B cell (primary cell): ENCODE measurements around the gene OR9A2. TPM values are rescaled to one million over a fixed set of nuclear protein-coding genes. Genes with fewer than 3 reads are reported as not detected.

ENCODE experiments used
- ATAC-seq: fragments of 200-7000 bp; cut with Tn5 transposase; one replicate; pipeline ENCODE4 v1.10.0; 2021; ENCODE audit warnings: low read depth, mild to moderate bottlenecking, moderate number of reproducible peaks, moderate library complexity
- CTCF ChIA-PET: fragments of 350-600 bp; sonication (Branson Sonifier 250); formaldehyde crosslinking; loops from one replicate; lab custom pipeline; 2021; ENCODE audit warnings: antibody characterized with exemption, inconsistent platforms; lab: Charles Lee
- POLR2A ChIA-PET: fragments of 350-600 bp; sonication (Branson Sonifier 250); formaldehyde crosslinking; loops from one replicate; lab custom pipeline; 2021; ENCODE audit warnings: antibody characterized with exemption; lab: Charles Lee
- DNase-seq: peaks from one replicate; pipeline ENCODE4 v3.0.0; 2013
- H2AFZ ChIP-seq: 2 replicates; pipeline ENCODE4 v1.6.1; 2012; ENCODE audit warnings: mild to moderate bottlenecking, low read depth, low read length; ENCODE audit not compliant: insufficient read depth, poor library complexity, severe bottlenecking
- H3K27ac ChIP-seq, 2 donors: 1 replicate in 1 of 2; 2 replicates in 1 of 2; pipeline ENCODE4 v1.5.1; 2012 to 2013; ENCODE audit warnings: low read length in 2 of 2, mild to moderate bottlenecking in 2 of 2, moderate library complexity in 1 of 2
- H3K27me3 ChIP-seq, 4 experiments: fragments of 200-600 bp in 1 of 4; sonication (generic) in 1 of 4; replicated peaks in 1 of 4; 1 replicate in 2 of 4; 2 replicates in 2 of 4; pipeline versions ENCODE4 v1.6.1 to v1.7.0; 2013 to 2016; ENCODE audit warnings: low read length in 3 of 4, mild to moderate bottlenecking in 2 of 4, mixed read lengths in 1 of 4, moderate library complexity in 1 of 4; ENCODE audit not compliant: insufficient read depth in 4 of 4, control insufficient read depth in 3 of 4; ENCODE audit errors: control extremely low read depth in 1 of 4
- H3K36me3 ChIP-seq, 2 experiments: replicated peaks in 1 of 2; 1 replicate in 1 of 2; 2 replicates in 1 of 2; pipeline versions ENCODE4 v1.6.1 to v1.7.1; 2013; ENCODE audit warnings: low read length in 1 of 2; ENCODE audit not compliant: insufficient read depth in 2 of 2, control insufficient read depth in 1 of 2; ENCODE audit errors: control extremely low read depth in 1 of 2, extremely low read depth in 1 of 2
- H3K4me1 ChIP-seq, 2 donors: fragments of 200-600 bp in 1 of 2; sonication (generic) in 1 of 2; 1 replicate in 1 of 2; 2 replicates in 1 of 2; pipeline versions ENCODE4 v1.5.1 to v1.6.1; 2013 to 2017; ENCODE audit warnings: low read length in 2 of 2; ENCODE audit not compliant: control insufficient read depth in 2 of 2, insufficient read depth in 2 of 2
- H3K4me2 ChIP-seq: replicated peaks from 2 replicates; pipeline ENCODE3; 2012; ENCODE audit warnings: mild to moderate bottlenecking, low read depth, low read length; ENCODE audit not compliant: poor library complexity, severe bottlenecking
- H3K4me3 ChIP-seq, 5 experiments: fragments of 200-600 bp in 1 of 5; sonication (generic) in 1 of 5; 1 replicate in 3 of 5; 2 replicates in 2 of 5; pipeline versions ENCODE4 v1.5.1 to v1.7.0; 2011 to 2016; ENCODE audit warnings: low read length in 4 of 5, mild to moderate bottlenecking in 4 of 5, low read depth in 2 of 5, control low read depth in 1 of 5, moderate library complexity in 1 of 5; ENCODE audit not compliant: insufficient read depth in 1 of 5; ENCODE audit errors: control extremely low read depth in 1 of 5, extremely low read depth in 1 of 5
- H3K79me2 ChIP-seq: fragments of 200-600 bp; sonication (generic); one replicate; pipeline ENCODE4 v1.6.0; 2016; ENCODE audit warnings: low read length; ENCODE audit not compliant: control insufficient read depth, insufficient read depth
- H3K9ac ChIP-seq: fragments of 200-600 bp; sonication (generic); 2 replicates; pipeline ENCODE4 v1.6.1; 2017; ENCODE audit warnings: mild to moderate bottlenecking, low read length, moderate library complexity
- H3K9me3 ChIP-seq, 3 donors: one replicate each; pipeline versions ENCODE4 v1.6.1 to v1.7.1; 2013; ENCODE audit warnings: low read length in 2 of 3; ENCODE audit not compliant: control insufficient read depth in 2 of 3, insufficient read depth in 1 of 3; ENCODE audit errors: control extremely low read depth in 1 of 3
- H4K20me1 ChIP-seq: 2 replicates; pipeline ENCODE4 v1.6.0; 2012; ENCODE audit warnings: mild to moderate bottlenecking, low read length; ENCODE audit not compliant: insufficient read depth, control insufficient read depth, poor library complexity, severe bottlenecking
- H3K27ac Mint-ChIP-seq: one replicate; pipeline ENCODE4 v1.8.0; 2021; ENCODE audit warnings: mixed read lengths
- H3K27me3 Mint-ChIP-seq: one replicate; pipeline ENCODE4 v1.8.0; 2021; ENCODE audit warnings: mixed read lengths
- H3K4me1 Mint-ChIP-seq: one replicate; pipeline ENCODE4 v1.8.0; 2021; ENCODE audit warnings: mixed read lengths
- H3K4me3 Mint-ChIP-seq: one replicate; pipeline ENCODE4 v1.8.0; 2021; ENCODE audit warnings: mixed read lengths
- H3K9me3 Mint-ChIP-seq: one replicate; pipeline ENCODE4 v1.8.0; 2022; ENCODE audit warnings: mixed read lengths; ENCODE audit not compliant: insufficient read depth
- EZH2 ChIP-seq: IDR thresholded peaks from 2 replicates; pipeline ENCODE4 v1.6.1; 2012; ENCODE audit warnings: borderline replicate concordance, low read depth, mild to moderate bottlenecking, moderate library complexity, low read length; ENCODE audit not compliant: insufficient read depth, poor library complexity, severe bottlenecking
- WGBS: methylation state at CpG from one replicate; pipeline ENCODE4 v1.1.5; 2013; ENCODE audit warnings: missing lambda C conversion rate; ENCODE audit not compliant: insufficient coverage; 5-methylcytosine and 5-hydroxymethylcytosine counted together
- intact Hi-C: fragments of 100-400 bp; cut with micrococcal nuclease; formaldehyde crosslinking; loops from one replicate; pipeline ENCODE4 v1.10.0; 2022
- polyA minus RNA-seq: library from RNA; depleted of rRNA, polyadenylated mRNA; stranded (reverse); fragments of >200 nt; gene quantifications from 2 replicates; pipeline ENCODE4 v1.2.3, GENCODE V29; 2012
- polyA plus RNA-seq: library from polyadenylated mRNA; depleted of rRNA; stranded (reverse); fragments of >200 nt; gene quantifications from 2 replicates; pipeline ENCODE4 v1.2.3, GENCODE V29; 2012
- total RNA-seq, 2 donors: library from RNA; stranded (reverse); fragments of 120-200 nt in 1 of 2; gene quantifications; 1 replicate in 1 of 2; 2 replicates in 1 of 2; pipeline versions ENCODE4 v1.2.3 to v1.2.4, GENCODE V29; 2013 to 2022
- TF ChIP-seq, protein P1 (sequence below): fragments of 200-600 bp; IDR thresholded peaks from one replicate; pipeline ENCODE4 v1.8.0; 2022; ENCODE audit warnings: antibody characterized with exemption, mild to moderate bottlenecking

The OR9A2 gene
- total RNA-seq (not detected in 2 replicates), polyA plus RNA-seq (not detected in 2 replicates), polyA minus RNA-seq (not detected in 2 replicates)
- total RNA-seq (2013), result not detected

DNA sequence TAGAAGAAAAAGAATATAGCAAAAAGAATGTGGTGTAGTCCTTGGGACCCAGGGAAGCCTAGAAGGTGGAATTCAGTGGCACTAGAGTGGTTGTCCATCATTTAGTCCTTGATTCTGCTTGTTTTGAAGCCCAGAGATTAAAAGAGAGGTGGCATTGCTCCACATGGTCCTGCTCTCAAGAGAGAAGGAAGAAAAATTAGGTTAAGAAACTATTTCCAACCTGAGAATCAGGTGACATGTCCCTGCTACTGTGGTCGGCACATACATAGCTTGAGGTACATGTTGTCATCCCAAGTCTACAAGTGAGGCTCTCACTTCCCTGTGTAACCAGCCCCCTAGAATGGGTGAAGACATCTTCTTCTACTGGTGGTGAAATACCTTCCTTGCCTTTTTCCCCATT lies at the start of gene OR9A2:
Gene OR9A2, minus strand, starts transcription at position 101 of the 400 bp plus-strand sequence. Its CDS starts 0 bp downstream, at position 101.
- intact Hi-C loops, result no loop called here
- Mint-ChIP-seq H3K4me3 (no peak within 1 kb of the TSS), H3K9me3 (no peaks in the 10 kb centered on the region), H3K27me3 (no peaks in the 10 kb centered on the region), H3K27ac (no peak within 1 kb of the TSS), H3K4me1 (peaks cover 9% of the 10 kb centered on the region)
- H3K27me3 ChIP-seq, result no peaks in the 10 kb centered on the region
- no peaks in the 10 kb centered on the region for H3K79me2 ChIP-seq
- peaks cover 0 to 5% of the 10 kb centered on the region in 2 donors for H3K4me1 ChIP-seq
- H3K36me3 ChIP-seq, result no peaks in the 10 kb centered on the region
- H4K20me1 ChIP-seq, result no peaks in the 10 kb centered on the region
- ChIA-PET CTCF (interaction anchor here (0.9 kb wide), 1 partner anchor 188 kb away, joined by 3 read pairs; no protein-coding TSS in a partner anchor), POLR2A (no interaction called here)
- H3K4me2 ChIP-seq, result no peak within 1 kb of the TSS
- TF ChIP-seq, protein P1, sequence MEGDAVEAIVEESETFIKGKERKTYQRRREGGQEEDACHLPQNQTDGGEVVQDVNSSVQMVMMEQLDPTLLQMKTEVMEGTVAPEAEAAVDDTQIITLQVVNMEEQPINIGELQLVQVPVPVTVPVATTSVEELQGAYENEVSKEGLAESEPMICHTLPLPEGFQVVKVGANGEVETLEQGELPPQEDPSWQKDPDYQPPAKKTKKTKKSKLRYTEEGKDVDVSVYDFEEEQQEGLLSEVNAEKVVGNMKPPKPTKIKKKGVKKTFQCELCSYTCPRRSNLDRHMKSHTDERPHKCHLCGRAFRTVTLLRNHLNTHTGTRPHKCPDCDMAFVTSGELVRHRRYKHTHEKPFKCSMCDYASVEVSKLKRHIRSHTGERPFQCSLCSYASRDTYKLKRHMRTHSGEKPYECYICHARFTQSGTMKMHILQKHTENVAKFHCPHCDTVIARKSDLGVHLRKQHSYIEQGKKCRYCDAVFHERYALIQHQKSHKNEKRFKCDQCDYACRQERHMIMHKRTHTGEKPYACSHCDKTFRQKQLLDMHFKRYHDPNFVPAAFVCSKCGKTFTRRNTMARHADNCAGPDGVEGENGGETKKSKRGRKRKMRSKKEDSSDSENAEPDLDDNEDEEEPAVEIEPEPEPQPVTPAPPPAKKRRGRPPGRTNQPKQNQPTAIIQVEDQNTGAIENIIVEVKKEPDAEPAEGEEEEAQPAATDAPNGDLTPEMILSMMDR, result no peak
- TF ChIP-seq EZH2, result no peak
- H3K27ac ChIP-seq, result no peak within 1 kb of the TSS
- no CpG with 5 or more reads among the region's 1 CpG for WGBS
- no peak within 1 kb of the TSS for H3K4me3 ChIP-seq
- no peak within 1 kb of the TSS for H3K9ac ChIP-seq
- DNase-seq (no peak), ATAC-seq (no peak)
- no peak within 1 kb of the TSS for H2AFZ ChIP-seq
- H3K9me3 ChIP-seq, result no peaks in the 10 kb centered on the region

DNA sequence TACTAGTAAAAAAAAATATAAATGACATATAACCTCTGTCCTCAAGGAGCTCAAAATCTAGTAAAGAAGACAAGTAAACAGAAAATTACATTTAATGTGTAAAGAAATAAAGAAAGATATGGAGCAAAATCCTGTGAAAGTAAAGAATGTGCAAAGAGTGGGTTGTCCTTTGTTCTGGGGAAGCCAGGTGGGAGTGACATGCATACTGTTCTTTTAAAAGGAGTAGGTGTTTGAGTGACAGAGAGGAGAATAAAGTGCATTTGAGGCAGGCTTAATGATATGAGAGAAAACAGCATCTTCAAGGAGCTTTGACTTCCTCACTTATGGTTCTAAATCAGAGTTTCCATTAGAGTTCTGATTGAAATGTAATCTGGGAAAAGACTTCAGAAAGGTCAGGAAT lies 47.2 kb upstream of the OR9A2 start:
- peaks cover 0 to 9% (median 4%) of the 10 kb centered on the region in 3 donors for H3K9me3 ChIP-seq
- no peak overlapping the region for H3K27ac Mint-ChIP-seq
- H3K79me2 ChIP-seq, result no peaks in the 10 kb centered on the region
- no peak overlapping the region for H3K4me3 Mint-ChIP-seq
- H2AFZ ChIP-seq, result no peak overlapping the region
- CTCF ChIA-PET, result no interaction called here
- H3K27me3 Mint-ChIP-seq, result no peaks in the 10 kb centered on the region
- no peak overlapping the region for H3K4me2 ChIP-seq
- H4K20me1 ChIP-seq, result no peaks in the 10 kb centered on the region
- H3K4me1 Mint-ChIP-seq, result peaks cover 17% of the 10 kb centered on the region
- peaks cover 5 to 8% of the 10 kb centered on the region in 2 donors for H3K4me1 ChIP-seq
- TF ChIP-seq, protein P1, result no peak
- no peak for TF ChIP-seq EZH2
- intact Hi-C loops, result no loop called here
- ATAC-seq (no peak), DNase-seq (no peak)
- no peak overlapping the region for H3K9ac ChIP-seq
- H3K27me3 ChIP-seq, result peaks cover 0 to 3% (median 0%) of the 10 kb centered on the region in 4 experiments
- H3K9me3 Mint-ChIP-seq, result peaks cover 2% of the 10 kb centered on the region
- no peak overlapping the region for H3K27ac ChIP-seq
- no peak overlapping the region for H3K4me3 ChIP-seq
- POLR2A ChIA-PET, result no interaction called here
- no peaks in the 10 kb centered on the region for H3K36me3 ChIP-seq
